Activated effector memory CD4-positive, alpha-beta T cell treated with anti-CD3 and anti-CD28 coated beads, Interleukin-2, amount 50 U/mL, for 16 hours (primary cell): ENCODE data around the gene KLF15.
"Not testable (repeated sequence)": the region's sequence is repeated elsewhere in the genome, so short reads cannot be mapped to it uniquely, and the experiment has no call there.

Experiments used
- DNase-seq: peaks from one replicate; pipeline ENCODE4 v3.0.0-alpha.2; 2020

The KLF15 gene

DNA sequence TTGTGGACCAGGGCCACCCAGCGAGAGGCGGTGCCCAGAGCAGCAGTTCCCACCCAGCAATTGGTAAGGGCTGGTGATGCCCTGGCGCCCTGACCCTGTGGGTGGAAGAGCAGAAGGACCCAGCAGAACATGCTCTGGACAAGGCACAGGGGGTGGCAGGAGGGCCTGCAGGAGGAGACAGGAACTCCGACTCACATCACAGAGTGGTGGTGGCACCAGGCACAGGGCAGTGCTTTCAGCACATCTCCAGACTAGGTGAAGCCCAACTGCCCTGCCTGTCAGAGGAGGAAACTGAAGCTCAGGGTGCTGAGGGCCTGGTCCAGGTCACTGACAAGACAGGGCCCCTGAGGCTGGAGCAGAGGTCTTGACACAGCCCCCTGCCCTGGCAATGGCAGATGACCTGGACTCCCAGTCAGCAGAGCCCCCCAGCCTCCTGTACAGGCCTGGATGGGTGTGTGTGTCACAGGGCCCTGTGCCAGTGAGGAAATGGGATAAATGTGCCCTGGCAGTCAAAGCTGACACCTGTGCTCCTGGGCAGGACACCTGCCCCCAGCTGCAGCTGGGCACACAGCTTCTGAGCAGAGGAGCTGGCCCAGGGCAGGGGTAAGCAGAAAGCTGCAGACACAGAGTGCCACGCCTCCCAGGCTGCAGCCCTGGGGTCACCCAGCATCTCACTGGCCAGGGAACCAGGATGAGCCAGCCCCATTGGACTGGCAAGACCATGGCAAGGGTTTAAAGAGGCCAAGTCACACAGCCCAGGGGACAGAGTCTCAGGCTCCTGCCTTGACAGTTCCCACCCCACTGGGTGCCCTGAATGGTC lies 11.4 kb downstream of the KLF15 start:
- peak; percentile 59 for DNase-seq

DNA sequence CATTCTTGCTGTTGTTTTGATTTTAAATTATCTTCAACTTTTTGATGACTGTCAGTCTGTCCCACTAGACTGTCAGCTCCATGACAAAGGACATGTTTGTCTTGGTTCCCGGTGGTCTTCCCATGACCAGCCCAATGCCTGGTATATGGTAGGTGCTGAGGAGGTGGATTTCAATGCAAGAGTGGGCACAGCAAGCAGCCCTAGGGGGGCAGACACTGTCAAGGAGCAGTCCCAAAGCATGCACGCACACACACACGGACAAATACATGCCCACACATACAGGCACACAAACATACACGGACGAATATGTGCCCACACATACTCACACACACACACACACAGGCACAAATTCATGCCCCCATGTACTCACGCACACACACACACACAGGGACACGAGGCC lies 12.0 kb downstream of the KLF15 start:
- no peak for DNase-seq

DNA sequence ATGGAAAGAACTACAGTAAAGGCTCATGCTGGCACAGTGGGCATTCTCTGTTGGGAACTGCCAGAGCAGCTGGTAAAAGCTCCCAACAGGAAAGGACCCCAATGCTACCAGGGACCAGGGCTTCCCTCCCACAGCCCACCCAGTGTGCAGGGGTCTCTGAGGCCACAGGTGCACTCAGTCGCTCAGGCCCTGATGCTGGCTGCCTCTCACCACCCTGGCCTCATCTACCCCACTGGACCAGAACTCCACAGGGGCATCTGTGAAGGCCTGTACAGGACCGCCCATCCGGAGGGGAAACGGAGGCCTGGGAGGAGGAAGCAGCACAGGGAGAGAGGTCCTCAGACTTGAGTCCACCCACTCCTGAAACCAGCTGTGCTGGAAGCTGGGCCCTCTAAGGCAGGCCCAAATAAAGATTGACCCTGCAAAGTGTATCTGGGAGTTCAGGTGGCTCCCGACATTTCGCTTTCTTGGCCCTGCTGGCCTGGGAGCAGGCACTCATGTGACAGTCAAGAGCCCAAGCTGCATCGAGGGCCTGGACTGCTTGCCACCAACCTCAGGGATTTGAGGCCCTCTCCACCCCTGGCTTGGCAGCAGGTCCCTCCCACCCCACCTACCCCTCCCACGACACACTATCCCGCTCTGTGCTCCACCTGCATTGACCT lies 12.7 kb downstream of the KLF15 start:
- DNase-seq: peak; percentile 54

DNA sequence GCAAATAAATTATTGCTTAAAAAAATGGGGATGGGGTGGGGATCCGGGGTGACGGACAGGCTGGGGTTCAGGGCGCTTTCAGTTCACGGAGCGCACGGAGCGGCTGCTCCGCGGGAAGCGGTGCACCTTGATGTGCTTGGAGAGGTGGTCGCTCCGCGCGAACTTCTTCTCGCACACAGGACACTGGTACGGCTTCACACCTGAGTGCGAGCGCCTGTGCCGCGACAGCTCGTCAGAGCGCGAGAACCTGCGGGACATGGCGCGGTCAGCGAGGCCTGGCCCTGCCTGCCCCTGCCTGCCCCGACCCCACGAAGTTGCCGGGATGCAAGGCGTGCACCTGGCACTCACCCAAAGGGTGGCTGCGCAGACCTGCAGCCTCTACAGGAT lies 13.6 kb downstream of the KLF15 start:
- DNase-seq: peak; percentile 50

DNA sequence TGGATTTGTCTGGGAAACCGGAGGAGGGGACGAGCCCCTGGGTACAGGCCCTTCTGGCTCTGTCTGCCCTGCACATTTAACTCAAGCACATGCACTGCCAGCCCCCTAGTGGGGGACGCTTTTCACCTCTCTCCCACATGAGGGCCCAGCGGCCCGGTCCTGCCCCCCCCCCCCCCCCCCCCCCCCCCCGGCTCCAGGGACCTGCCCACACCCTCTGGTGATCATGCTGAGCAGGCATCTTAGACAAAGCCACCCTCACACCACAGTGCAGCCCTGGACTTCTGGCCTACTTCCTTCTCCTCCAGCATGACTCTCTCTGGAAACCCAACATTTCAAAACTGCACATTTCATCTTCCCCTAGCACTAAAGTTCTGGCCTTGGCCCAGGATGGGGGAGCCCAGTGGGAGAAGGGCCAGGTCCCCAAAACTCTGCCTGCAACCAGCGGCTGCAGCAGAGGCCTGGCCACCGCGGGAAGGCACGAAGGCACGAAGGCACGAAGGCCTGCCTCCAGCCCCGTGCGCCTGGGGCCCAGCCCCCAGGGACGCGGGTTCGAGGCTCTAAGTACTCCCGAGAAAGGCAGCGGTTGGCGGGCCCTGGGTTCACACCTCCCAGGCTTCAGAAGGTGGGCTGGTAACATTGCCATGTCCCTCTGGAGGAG lies 14.1 kb downstream of the KLF15 start:
- DNase-seq: peak; percentile 54

DNA sequence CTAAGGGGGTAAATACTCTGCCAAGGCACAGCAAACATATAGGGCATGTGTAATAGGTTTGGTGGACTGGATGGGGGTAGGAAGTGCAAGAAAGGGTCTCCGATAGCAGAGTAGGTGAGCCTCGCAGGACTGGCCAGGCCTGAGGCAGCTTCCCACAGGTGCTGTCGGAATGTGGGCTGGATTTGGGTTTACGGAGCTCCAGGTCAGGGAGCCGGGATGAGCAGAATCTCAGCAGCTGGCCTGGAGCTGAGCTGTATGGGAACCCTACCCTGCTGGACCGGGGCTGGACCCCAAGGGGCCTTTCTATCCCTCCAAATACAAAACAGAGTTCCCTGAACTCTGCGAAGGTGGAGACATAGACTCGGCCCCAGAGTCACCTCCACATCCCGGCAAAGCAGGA lies 15.0 kb downstream of the KLF15 start:
- DNase-seq: peak; percentile 25

DNA sequence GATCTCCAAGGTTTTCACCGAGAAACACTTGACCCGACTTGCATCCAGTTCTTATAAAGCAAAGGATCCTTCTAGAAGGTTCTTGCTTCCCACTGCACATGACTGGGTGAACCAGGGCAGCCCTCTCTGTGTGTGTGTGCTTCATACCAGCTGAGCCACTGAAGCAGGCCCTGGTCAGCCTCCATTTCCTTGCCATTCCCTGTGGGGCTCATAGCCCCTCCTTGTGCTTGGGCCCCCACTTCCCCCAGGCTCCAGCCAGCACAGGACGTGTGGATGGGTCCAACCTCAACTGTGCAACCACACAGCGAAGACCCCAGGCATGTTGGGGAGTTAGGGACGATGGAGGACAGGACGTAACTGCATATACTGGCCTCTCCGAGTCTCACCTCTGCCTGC lies 15.5 kb downstream of the KLF15 start:
- DNase-seq: peak; percentile 28

DNA sequence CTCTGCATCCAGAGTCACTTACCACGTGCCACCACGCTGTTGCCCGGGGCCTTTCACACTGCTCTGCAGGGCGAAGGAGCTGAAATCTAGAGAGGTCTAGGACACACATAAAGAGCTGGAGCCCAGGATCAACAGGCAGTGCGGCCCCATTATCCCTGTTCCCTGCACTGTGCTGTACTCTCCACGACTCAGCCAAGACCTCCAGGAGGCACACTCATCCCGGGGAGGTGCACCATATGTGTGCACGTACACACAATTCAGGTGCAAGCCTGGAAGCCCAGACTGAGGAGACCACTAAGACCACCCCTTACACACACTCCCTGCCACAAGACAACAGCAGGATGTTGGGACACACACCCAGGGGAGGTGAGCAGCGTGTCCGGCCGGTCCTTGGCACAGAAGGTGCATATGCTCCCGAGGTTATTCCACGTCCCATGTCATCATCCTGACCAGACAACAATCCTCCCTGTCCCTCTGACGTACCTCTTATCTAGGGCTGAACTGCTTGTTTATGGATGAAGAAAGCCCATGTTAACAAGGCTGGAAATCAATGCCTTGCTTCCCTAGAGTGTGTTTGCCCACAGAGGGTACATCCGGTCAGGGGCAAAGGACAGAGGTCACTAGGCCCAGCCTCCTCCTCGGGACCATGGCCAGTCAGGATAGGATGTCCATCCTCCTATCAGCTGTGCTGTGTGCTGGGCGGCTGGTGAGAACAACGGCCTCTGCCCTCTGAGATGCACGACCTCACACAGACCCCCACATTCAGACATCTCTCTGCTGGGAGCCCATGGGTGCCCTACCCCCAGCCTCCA lies 16.1 kb downstream of the KLF15 start:
- DNase-seq: peak; percentile 57

DNA sequence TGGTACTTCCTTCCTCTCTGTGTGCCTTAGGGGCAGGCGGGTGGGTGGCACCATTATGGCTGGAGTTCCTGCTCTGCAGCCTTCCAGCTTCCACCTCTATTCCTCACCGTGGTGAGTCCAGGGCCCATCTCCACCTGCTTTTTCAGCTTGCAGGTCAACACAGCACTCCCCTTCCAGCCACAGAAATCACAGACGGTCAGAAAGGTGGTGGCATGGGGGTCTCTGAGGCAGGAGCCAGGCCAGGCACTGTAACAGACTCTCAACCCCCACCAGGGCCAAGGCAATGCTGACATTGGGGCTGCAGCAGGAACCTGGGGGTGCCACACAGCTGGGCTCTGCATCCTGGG lies 16.6 kb downstream of the KLF15 start:
- DNase-seq: no peak

DNA sequence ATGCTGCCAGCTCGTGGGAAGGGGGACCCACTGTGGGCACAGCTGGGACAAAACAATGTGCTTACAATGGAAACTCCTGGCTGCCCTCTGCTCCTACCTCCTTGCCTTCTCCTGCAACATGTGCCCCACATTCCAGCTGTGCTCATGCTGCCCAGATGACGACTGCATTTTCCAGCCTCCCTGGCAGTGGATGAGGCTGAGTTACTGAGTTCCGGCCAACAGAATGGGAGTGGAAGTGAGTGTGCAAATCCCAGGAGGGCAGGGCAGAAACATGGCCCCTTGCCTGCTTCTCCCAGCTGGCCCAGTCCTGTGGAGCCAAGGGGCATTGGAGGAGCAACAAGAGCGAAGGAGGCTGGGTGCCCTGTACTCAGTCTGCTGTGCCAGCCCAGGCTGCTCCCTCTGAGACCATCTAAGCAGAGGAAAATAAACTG lies 17.1 kb downstream of the KLF15 start:
- peak; percentile 33 for DNase-seq

DNA sequence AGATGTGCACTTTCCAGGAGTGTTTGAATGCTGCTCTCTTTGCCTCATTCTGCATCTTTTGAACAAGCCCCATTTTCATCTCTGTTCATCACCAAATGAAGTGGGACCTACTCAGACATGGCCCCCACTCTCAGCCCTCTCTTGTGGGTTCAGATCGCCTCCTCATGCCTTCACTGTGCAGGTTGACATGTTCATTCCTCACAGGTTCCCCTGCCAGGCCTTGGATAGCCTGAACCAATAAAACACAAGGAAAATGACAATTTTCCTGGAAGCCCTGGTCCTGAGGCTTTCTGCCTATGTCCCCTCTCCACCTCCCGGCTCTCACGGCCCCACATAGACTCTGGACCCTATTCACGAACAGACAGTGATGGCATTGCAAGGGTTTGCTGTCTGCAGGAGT lies 17.7 kb downstream of the KLF15 start:
- DNase-seq: peak; percentile 21

DNA sequence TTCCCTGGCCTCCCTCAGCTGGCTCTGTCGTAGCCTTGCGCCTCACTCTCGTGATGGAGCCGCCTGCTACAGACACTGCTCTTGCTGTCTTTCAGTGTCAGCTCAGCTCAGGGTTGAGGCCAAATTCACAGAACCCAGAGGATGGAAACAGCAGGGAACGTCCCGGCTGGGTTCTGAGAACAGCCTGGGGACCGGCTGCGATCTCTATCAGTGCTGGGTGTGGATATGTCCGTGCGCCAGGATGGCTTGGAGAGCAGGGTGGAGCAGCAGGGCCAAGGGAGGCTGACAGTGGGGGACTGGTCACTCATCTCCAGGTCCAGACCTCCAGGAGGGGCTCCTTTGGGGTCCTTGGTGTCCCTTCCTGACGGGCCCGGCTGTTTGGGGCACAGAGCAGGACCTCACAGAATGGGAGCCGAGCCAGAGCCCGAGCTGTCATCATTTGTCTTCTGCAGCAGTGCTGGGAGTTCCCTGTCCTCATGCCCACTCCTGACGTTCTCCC lies 18.4 kb downstream of the KLF15 start:
- peak; percentile 34 for DNase-seq

DNA sequence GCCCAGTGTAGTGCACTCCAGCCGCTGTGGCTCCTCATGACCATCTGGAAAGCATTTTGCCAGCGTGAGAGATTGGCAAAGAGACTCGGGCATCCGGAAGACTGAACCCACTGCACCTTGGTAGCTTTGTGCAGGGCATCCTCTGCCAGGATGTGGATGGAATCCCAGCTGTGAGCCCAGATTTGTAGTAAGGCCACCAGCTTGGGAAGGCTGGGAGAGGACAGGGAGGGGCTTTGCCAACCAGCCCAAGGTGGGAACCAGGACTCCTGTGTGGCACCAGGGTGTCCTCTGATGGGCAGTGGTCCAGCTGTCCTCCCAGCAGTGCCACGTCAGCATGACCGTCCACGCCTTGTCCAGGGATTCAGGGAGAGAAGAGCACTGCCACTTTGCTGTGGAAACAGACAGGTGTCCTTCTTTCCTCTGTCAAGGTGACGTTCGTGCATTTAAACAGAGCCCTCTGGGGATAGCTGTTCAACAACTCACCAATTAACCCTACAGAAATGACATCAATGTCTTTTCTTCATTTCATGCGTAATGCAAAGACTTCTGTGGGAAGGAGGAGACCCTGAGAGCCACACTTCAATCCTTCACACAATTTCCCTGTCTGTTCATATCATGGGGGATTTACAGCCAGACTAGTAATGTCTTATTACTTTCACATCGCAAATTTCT lies 19.1 kb downstream of the KLF15 start:
- peak; percentile 39 for DNase-seq

DNA sequence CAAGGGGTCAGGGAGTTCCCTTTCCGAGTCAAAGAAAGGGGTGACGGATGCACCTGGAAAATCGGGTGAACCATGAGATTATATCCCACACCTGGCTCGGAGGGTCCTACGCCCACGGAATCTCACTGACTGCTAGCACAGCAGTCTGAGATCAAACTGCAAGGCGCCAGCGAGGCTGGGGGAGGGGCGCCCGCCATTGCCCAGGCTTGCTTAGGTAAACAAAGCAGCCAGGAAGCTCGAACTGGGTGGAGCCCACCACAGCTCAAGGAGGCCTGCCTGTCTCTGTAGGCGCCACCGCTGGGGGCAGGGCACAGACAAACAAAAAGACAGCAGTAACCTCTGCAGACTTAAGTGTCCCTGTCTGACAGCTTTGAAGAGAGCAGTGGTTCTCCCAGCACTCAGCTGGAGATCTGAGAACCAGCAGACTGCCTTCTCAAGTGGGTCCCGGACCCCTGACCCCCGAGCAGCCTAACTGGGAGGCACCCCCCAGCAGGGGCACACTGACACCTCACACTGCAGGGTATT lies 25.3 kb downstream of the KLF15 start:
- DNase-seq: not testable (repeated sequence)

DNA sequence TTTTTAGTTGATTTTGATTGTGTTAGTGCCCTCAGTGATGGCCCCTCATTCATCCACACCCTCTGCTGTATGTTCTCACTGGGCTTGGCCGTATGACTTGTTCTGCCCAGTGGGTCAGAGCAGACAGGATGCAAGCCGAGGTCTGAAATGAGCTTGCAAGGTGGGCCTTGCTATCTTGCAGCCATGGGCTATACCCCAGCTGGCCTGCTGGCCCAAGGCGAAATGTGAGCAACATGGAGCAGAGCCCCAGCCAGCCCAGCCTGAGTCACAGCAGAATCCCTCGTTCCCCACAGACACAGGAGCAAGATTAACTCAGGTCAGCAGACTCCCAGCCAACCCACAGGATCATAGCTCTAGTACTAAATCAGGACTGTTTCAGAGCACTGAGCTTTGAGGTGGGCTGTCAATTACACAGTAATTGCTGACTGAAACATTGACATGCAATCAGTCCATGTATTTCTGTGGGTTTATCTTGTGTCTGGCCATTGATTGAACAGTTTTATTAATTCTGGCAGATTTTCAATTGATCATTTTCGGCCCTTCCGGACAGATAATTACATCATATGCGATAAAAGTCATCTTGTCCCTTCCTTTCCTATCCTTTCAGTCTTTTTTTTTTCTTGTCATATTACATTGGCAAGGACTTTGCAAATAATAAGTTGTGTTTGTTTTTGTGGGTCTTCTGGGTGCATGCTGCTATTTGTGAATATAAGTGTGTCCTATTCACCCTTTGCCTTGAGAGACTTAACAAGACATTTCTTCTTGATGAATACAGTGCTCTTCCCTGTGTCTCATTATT lies 27.1 kb downstream of the KLF15 start:
- peak; percentile 19 for DNase-seq

DNA sequence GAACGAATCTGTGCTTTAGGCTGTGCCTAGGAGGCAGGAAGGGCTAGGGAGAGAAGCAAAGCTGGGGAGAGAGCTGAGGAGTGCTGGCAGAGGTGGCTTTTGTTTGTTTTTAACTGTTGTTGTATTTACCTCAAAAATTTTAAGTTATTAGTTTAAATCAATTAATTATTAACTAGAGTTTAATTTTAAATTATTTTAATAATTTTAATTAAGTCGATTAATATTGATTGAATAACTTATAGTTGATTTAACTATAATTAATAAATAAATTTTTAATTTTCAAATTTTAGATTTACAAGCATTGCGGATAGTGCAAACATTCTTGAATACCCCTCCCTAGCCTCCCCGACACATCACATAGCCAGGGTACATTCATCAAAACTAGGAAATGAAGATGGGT lies 30.6 kb downstream of the KLF15 start:
- DNase-seq: no peak

DNA sequence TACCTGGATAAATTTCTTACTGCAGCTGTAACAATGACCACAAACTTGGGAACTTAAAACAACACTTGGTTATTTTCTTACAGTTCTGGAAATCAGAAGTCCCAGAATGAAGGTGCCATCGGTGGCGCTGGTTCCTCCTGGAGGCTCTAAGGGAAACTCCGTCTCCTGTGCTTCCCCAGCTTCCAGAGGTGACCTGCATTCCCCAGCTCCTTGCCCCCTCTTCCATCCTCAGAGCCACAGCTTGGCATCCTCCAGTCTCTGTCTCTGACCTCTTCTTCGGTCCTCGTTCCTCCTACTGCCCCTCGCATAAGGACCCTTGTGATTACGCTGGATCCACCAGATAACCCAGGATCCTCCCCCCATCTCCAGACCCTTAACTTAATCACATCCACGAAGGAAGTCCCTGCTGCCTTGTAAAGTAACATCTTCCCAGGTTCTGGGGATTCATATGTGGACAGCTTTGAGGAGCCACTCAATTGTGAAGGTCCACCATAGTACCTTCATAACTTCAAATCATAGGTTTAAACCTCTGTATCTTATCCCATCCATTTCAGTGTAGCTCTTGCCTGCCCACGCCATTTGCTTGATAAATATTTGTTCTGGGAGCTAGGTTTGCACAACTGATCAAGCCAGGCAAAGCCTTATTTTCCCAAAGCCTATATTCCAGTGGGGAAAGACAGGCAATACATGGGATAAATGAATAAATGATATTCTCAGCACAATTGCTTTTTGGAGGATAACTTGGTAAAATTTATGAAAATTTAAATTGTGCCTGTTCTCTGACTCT lies 34.8 kb downstream of the KLF15 start:
- no peak for DNase-seq

DNA sequence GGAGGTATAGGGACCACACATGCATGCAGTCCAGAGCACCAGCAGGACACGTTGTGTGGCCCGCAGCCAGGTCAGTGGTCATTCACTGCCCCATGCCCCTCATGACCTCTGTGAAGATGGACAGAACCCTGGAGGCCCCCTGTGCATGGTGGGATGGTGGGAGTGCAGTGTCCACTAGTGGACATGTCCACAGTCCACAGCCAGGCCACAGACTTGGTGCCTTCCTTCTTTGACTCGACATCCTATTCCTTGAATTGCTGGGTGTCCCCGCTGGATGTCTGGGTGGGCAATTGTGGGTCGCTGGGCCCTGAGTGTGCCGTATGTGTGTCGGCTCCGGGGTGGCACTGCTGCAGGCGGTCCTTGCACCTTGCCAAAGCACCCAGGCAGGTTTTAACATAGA lies 35.7 kb downstream of the KLF15 start:
- DNase-seq: peak; percentile 53

DNA sequence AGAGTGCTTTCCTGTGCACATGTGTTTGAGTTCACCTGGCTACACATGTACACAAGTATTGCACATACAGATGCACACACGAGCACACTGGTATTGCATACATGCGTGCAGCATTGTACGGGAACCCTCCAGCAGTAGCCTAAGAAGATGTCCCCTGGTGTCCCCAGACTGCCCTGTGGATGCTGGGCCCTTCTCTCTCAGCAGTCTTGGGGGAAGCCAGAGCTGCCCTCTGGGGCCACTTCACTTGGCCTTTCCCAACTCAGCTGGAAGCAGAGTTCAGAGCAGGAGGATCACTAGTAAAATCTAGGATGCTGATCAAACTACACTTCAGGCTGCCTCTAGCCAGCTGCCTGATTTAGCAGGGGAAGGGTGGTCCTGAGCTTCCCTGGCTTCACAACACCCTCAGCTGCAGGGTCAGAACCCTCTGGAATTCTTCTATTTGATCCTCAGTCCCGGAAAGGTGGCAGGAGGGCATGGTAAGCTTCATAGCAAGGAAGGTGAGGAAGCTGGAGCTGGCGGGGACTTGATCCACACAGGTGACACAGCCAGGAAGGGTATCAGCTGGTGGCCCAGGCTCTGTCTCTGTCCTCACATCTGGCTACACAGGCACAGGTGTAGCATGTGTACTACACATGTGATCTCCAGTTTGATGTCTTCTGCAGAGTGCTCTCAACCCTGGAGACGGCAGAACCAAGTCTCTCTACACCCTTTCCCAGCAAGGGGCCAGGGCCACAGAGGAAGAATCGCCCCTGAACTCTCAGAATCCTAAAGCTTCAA lies 36.5 kb downstream of the KLF15 start:
- peak; percentile 24 for DNase-seq
